ENCODE data around the gene CHST8.
"Not testable (repeated sequence)": the region's sequence is repeated elsewhere in the genome, so short reads cannot be mapped to it uniquely, and the experiment has no call there.

The CHST8 gene

DNA sequence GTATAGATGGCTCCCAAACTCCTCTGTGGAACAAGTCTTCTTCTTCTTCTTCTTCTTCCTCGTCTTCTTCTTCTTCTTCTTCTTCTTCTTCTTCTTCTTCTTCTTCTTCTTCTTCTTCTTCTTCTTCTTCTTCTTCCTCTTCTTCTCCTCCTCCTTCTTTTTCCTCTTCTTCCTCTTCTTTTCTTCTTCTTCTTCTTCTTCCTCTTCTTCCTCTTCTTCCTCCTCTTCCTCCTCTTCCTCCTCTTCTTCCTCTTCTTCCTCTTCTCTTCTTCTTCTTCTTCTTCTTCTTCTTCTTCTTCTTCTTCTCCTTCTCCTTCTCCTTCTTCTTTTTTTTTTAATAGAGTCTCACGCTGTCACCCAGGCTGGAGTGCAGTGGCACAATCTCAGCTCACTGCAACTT lies 3.4 kb upstream of the CHST8 start:
- DNase-seq (ENCODE audit: low read depth in 2 of 2): not testable (repeated sequence)

DNA sequence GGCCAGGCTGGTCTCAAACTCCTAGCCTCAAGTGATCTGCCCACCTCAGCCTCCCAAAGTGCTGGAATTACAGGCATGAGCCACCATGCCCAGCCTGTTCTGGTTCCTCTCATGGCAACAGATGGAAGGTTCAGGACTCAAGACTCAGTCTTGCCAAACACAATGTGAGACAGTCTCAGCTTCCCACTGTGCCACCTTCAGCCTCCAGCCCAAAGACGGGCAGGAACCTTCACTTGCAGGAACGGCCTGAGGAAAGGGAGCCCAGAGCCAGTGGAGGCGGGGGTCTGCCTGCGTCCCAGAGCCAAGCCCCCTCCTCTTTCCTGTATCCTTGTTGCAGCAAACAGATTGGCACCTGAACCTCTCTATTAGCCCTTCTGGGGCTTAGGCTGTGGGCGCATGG lies 2.9 kb upstream of the CHST8 start:
- no peak for DNase-seq (ENCODE audit: low read depth in 2 of 2)

DNA sequence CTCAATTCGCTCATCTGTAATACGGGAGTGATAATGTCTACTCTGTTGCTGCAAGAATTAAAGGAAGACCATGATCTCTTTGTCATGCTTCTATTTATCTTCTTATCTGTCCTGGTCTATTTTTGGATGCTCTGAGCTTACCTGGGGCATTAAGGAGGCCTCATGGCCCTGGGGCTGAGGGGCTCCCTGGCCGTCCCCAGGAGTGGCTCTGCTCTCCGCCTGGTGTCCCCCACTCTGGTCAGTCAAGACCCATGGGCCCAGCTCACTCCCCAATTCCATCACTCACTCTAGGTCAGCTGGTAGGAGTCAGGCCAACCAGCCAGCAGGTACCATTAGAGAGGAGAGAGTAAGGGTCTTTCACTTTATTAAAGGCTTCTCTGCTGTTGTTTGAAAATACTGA lies 1.1 kb upstream of the CHST8 start:
- DNase-seq (ENCODE audit: low read depth in 2 of 2): no peak

DNA sequence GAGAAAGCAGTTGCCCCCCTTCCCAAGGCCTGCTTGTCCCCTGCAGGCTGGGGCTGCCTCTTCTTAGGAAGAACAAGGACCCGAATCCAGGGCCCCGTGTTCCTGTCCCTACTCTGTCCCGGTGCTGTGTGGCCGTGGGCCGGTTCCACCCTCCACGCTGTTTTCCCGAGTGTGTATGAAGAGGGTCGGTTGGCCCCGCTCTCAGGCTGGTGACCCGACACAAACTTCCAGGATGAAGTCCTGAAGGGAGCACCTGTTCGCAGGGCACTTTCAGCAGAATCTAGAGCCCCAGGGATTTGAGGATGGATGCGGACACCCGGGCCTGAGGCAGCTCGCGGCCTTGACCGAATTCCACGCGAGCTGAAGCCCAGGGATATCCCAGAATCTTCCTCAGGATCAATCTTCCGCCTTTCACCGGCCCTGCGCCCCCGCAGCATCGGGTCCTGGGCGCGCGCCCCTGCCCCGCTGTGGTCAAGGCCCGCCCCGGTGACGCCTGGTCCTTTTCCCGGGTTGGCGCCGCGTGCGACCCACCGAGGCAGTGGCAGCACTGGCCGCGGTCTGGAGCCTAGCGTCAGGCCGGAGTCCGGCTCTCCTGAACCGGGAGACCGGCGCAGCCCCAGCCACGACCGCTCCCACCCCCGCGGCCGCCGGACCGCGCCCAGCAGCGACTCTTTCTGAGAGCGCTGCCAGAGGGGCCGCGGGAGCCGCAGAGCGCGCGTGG lies 528 bp upstream of the CHST8 start:
- DNase-seq (ENCODE audit: low read depth in 2 of 2): no peak

DNA sequence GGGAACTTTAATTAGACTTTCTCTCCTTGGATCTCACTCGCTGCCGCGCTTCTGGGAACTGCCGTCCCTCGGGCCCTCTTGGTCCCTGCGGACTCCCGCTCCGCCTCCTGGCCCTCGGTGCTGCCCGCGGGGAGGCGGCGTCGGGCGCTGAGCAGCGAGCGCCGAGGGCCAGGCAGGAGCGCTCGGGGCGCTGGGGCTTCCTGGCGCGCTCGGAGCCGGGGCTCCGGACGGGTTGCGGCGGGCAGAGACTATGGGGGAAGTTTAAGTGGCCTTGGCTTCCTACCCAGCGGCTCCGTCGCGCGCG lies 704 bp downstream of the CHST8 start:
- no peak for DNase-seq (ENCODE audit: low read depth in 2 of 2)

DNA sequence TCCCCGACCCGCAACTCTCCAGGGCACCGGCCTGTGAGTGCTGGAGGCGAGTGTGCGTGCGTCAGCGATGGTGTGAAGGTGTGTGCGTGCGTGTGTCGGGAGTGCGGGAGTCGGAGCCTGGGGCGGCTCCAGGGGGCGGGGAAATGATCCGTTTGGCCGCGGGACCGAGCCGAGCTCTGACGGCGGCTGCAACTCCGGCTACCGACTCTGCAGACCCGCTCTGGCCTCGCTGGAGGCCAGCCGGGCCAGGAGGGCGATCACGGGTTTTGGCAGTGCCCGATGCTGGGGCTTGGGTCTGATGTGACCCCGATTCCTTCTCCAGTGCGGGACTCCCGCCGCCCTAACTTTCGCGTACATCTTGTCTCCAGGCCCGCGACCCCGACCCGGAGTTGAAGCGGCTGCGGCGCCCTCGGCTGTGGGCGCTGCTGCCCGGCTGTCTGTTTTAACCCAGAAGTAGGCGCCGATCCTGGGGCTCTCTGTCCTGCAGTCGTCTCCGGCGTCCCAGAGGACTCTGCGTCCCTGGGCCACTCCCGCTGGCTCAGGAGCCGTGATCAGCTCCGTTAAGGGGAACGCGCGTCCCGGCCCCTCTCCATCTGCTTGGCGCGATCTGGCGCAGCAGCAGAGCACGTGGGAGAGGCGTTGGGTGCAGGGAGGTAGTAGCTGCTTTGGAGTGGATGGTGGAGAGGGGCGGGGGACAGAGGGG lies 1.2 kb downstream of the CHST8 start:
- DNase-seq (ENCODE audit: low read depth in 2 of 2): no peak

DNA sequence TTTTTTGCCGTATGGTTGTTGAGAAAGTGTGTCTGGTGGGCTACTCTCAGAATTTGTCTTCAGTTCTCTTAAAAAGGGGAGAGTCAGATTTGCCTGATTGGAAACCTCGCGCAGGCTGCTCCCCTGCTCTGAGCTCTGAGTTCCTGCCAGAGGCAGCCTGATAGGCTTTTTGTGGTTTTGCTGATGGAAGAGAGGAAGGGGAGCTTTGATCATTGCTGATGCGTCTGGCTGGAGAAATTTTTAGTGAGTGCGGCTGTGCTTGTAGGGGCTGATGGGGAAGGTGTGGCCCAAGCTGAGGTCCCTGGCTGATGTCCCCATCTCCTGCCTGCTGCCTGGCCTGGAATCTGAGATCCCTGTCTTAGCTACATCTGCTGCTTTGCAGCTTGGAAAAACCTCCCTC lies 2.8 kb downstream of the CHST8 start:
- DNase-seq (ENCODE audit: low read depth in 2 of 2): no peak

DNA sequence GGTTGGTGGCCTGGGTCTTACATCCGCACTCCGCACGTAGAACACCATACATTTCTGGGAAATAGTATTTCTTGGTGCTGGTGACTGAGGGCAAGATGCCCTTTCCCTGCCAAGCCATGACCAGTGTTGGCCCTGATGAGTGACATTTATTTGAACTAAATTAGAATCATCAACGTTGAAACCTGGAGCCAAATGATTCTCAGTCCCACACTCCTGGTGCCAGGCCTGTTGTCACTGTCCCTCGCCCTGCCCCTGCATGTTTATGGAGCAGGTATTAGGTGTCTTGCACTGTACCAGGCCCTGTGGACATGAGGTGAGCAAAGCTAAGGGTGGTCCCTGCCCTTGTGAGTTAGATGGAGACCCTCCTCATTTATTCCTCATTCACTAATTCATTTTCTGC lies 5.8 kb downstream of the CHST8 start:
- DNase-seq (ENCODE audit: low read depth in 2 of 2): no peak

DNA sequence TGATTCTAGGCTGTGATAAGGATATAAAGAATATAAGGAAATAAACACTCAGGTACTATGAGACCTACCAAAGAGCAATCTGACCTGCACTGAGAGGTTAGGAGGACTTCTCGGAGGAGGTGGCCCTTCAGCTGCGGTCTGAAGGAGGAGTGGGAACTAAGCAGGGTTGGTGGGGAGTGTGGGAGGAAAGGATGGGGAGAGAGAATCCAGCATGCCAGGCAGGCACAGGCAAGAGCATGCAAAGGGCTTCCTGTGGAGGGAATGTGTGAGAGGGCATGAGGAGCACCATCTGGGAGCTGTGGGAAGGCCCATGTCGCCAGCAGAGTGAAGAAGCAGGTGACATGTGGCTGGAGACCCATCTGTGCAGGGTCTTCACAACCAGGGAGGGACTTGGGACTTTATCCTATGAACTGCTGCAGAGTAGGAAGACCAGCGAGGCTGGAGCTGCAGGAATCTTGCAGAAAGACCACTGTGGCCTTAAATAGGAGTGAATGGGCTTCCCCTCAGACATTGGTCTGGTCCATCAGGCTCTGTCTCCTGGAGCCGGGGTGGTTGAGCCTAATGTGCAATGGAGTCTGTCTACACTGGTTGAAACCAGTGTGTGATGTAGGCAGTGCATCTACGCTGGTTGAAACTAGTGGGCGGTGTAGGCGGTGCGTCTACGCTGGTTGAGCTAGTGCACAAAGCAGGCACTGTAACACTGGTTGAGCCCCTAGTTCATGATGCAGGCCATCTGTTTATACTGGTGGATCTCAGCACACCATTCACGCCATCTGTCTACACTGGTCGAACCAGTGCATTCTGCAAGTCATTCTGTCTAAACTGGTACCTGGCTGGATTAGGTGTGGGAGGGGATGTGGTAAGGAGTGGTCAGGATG lies 6.4 kb downstream of the CHST8 start:
- no peak for DNase-seq (ENCODE audit: low read depth in 2 of 2)

DNA sequence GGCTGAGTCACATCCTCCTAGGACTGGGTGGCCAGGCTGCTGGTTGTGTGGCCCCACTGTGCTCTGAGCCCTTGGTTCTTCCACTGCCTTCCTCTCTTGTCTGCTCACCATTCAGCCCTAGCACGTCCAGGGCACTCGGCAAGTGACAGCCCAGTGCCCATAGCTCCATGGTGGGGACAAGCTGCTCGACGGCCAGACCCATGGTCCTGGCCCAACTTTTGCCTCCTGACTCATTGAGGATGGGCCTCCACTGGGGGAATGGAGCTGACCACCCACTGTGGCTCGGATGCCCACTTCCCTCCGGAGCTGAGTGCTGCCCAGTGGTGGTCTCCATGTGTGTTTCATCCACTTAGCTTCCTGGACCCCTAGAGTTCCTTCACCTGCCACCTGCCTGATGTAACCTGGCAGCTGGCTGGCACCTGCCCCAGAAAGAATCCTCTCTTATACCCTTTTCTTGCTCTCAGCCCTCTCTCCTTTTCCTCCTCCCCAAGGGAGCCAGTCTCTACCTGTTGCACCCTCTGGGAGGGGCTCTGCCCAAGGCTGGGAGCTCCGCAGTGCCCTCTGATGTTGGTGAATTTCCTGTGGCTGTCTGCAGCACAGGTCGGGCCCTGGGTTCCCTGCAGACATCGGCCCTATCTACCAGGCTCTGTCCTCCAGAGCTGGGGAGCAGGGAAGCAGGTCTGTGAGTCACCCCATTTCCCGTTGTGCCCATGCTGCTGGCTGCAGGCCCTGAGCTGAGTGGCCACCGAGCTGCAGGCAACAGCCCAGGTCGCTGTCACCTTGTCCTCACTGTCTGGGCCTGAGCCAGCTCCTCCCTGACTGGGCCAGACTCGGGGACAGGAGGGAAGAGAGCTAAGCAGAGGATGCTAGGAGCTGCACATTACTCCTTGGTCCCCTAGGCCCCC lies 7.4 kb downstream of the CHST8 start:
- DNase-seq (ENCODE audit: low read depth in 2 of 2): no peak

DNA sequence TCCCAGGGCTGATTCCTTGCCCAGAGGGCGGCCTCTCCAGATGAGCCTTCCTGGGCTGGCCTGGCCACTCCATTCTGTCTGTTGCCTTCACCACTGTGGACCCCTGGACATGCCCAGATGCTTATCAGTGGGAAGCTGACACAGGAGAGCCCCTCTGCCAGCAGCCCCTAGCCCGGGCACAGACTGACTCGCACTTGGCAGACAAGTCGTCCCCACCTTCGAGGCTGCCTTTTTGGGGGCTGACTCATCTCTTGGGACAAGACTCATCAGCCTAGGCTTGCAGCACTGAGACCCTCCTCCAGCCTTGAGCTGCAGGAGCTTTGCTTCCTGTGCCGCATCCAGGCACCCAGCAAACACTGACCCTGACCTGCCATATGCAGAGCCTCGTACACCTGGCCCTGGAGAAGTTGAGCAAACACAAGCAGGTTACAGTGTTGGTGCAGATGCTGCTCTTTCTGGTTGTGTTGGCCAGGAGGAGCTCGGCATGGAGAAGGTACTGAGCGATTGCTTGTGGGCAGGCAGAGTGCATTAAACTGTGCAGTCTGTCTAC lies 8.1 kb downstream of the CHST8 start:
- no peak for DNase-seq (ENCODE audit: low read depth in 2 of 2)

DNA sequence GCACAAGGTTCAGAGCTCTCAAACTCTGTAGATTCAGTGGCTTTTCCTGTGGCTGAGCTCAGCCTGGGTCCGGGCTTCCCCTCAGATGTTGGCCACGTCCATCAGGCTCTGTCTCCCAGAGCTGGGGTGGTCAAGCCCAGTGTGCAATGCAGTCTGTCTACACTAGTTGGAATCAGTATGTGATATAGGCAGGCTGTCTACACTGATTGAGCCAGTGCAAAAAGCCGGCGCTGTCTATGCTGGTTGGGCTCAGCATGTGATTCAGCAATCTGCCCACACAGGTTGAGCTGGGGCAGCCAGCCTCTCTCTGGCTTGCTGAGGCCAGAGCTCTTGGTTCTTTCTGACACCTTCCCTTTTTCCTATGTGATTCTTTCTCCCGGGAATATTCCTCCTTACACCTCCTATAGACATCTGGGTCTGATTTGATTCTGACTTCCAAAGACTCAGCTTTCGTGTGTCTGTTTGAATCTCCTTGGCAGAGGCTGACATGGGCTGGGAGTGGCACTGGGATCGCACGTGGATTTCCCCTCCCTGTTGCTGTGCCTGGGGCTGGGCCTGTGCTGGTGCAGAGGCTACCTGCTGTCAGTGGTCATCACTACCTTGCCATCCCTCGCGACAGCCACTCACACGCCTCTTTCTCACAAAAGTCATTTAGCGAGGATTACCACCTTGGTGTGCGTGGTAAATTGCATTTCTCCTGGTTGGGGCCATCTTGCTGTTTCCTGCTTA lies 9.3 kb downstream of the CHST8 start:
- DNase-seq (ENCODE audit: low read depth in 2 of 2): no peak

DNA sequence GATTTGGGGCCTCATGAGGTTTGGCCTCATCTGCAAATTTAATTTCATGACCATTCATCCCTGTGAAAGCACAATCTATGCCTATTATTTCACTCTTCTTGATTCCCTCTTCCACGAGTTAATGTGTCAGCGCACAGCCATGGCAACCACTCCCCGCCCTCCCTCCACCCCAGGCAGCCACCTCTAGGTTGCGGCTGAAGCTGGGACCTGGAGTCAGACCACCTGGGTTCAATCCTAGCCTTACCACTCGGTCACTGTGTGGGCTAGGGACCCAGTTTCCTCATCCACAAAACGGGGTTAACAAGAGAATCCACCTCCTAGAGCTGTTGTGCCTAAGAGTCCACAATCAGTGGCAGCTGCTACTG lies 9.8 kb downstream of the CHST8 start:
- DNase-seq (ENCODE audit: low read depth in 2 of 2): no peak

DNA sequence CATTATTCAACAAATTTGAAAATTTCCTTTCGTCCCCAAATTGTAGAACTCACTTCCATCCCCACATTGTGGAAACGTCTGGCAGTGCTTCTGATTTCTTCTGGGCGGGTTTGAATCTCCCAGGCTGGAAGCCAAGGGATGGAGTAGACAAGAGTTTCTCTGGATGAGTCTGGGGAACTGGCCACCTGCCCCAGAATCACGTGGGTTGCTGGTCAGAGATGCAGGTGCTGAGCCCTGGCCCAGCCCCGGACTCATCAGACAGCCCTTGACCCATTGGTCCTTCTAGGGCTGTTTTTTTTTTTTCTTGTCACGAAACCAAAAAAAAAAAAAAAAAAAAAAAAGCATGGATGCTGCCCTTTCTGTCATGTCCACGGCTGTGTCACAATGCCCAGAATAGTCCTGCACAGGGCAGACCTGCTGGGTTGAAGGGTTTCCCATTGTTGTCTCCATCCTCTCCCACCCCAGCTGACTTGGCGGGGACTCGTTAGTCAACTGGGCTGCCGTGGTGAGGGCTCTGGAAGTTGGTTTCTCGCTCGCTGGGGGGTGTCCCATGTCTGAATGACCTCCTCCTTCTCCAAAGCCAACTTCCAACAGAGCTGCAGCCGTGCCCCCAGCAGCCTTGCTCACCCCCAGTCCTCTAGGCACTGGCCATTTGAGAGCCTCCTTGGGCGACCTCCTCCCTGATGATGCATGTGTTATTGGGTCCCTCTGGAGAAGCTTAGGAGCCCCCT lies 12.8 kb downstream of the CHST8 start:
- no peak for DNase-seq (ENCODE audit: low read depth in 2 of 2)

DNA sequence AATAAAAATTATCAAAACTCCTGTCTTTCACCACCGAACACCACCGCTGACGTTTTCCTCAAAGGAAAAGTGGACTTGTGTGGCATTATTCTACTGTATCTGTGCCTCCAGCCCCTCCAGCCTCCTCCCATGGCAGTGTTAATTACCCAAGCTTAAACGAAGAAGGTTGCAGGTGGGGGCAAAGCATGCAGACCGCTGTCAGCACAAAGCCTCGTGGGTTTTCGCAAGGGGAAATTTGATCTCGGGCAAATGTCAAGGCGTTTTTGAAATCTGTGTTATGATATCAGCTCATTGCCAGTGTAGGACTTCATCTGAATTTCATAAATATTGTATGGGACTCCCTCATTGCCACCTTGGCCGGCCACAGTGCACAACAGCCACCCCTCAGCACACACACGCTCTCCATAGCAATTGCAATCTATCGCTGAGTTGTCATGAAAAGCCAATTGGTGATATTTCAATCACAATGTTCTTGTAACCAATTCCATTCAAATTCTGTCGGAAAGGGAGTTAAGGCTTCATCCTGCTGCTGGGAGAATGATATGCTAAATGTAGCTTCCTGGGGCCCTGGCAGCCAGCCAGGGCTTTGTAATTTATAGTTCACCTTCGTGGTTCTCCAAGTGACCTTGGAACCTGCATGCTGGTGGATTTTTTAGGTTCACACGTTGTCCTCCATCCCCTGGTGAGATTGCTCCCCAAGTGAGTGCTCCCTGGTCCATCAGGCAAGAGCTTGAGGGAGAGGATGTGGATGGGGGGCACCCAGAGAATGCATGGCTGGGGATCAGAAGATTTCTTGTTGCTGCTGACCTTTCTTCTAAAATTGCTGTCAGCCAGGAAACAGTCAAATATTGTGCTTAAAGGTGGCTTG lies 16.6 kb downstream of the CHST8 start:
- no peak for DNase-seq (ENCODE audit: low read depth in 2 of 2)

DNA sequence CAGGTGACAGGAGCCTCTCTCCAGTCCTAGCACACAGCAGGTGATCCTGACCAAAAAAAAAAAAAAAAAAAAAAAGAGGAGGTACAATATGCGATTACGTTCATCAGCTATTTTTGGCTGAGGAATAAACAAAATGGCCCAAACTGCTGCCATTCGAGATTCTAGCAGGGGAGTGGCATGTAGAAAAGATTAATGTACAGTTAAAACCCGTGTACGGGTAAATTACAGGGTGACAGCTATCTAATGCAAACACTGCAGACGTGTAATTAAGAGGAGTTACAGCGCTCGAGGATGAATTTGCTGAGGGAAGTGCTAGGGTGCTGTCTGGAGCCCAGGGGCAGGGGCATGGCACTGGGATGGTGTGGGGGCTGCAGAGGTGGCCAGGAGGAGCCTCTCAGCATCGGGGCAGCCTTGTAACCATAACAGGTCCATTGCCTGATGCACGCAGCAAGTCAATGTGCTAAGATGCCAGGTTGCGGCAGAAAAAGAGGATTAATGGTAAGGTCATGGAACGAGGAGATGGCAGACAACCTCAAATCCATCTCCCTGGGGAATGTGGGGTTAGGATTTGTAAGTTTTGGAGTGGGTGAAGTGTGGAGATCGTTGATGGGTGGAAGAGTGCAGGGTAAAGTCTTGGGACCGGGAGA lies 17.4 kb downstream of the CHST8 start:
- DNase-seq (ENCODE audit: low read depth in 2 of 2): no peak

DNA sequence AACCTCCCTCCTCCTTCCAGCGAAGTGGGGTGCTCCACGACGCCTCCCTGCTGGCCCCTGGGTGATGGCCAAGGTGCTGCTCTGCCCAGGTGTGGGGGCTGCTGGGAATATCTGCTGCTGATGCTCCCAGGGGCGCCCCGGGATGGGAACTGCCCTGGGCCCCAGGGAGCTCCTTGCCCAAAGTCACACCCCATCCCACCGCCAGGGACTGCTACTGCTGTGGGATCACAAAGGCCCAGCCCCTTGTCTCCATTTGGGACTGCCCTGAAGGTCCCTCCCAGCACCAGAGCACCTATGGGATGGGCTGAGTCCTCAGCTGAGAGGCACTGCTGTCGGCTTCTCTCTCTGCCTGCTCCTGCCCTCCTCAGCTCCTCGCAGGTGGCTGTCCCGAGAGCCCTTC lies 19.0 kb downstream of the CHST8 start:
- no peak for DNase-seq (ENCODE audit: low read depth in 2 of 2)

DNA sequence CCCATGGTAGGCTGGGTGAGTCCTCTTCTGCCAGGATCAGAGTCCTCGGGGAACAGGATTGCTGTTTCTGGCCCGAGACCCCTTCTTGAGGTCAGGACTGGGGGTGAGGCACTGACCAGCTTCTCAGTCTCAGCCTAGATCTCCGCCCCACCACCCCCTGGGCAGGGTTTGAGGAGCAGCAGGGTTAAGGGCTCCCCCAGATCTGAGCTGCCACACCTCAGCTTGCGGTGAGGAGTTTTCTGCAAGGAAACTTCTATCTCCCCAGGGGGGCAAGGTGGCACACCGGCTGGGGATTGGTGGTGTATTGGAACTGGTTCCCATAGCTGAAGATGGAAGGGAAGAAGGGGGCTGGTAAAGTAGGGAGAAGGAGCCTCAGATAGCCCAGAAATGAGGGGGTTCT lies 19.5 kb downstream of the CHST8 start:
- DNase-seq (ENCODE audit: low read depth in 2 of 2): no peak
